Lower leg skin (tissue), 3 donors: ENCODE results near the gene ONECUT2.

ENCODE experiments used
- CTCF ChIP-seq, 3 donors: fragments of 450-650 bp; IDR thresholded peaks; one replicate each; pipeline ENCODE4 v1.5.1; 2016; ENCODE audit warnings: antibody characterized with exemption in 3 of 3, mild to moderate bottlenecking in 3 of 3, moderate library complexity in 2 of 3
- POLR2A ChIP-seq, 2 donors: fragments of 450-650 bp; IDR thresholded peaks; one replicate each; pipeline ENCODE4 v1.6.1; 2016 to 2017; ENCODE audit warnings: antibody characterized with exemption in 2 of 2, mild to moderate bottlenecking in 1 of 2, moderate library complexity in 1 of 2

GRCh38 chr18:57469884-57470283 is 34.7 kb downstream of the ONECUT2 start:
- TF ChIP-seq CTCF (IDR thresholded peaks at IDR 0.05): no peak
- no peak for TF ChIP-seq POLR2A (IDR thresholded peaks at IDR 0.05)
